HTERT RPE-1 (cell line): ENCODE measurements around the gene MRPL44.
"Not testable (repeated sequence)": the region's sequence is repeated elsewhere in the genome, so short reads cannot be mapped to it uniquely, and the experiment has no call there.

Experiments used
- in situ Hi-C: fragments of 300-500 bp; cut with MboI; formaldehyde crosslinking; loops from 4 replicates; pipeline ENCODE4 v1.14.3; 2020; ENCODE audit warnings: low sequenced_read_pairs

MRPL44 gene

GRCh38 chr2:223935459-223936125, 21.7 kb upstream of the MRPL44 start:
- in situ Hi-C loops = no loop called here

GRCh38 chr2:223936862-223937326, 20.4 kb upstream of the MRPL44 start:
- in situ Hi-C loops = no loop called here

- in situ Hi-C loops = no loop called here
These were observed 19.7 kb upstream of the MRPL44 start for GRCh38 chr2:223937535-223937934.

GRCh38 chr2:223939438-223939837, 17.8 kb upstream of the MRPL44 start:
- in situ Hi-C loops = not testable (repeated sequence)

- in situ Hi-C loops = no loop called here
These were observed 15.5 kb upstream of the MRPL44 start for GRCh38 chr2:223941579-223942277.

- in situ Hi-C loops = no loop called here
These were observed 14.1 kb upstream of the MRPL44 start for GRCh38 chr2:223943135-223943534.

- in situ Hi-C loops = no loop called here
These were observed 13.7 kb upstream of the MRPL44 start for GRCh38 chr2:223943561-223944008.

GRCh38 chr2:223944166-223944702, 13.0 kb upstream of the MRPL44 start:
- in situ Hi-C loops = no loop called here

- in situ Hi-C loops = no loop called here
These were observed 12.3 kb upstream of the MRPL44 start, which contains the start of gene WDFY1 for GRCh38 chr2:223944703-223945531. Gene WDFY1, minus strand, starts transcription at chr2:223945335. Its CDS starts 51 bp downstream, at chr2:223945284.

GRCh38 chr2:223945755-223946154, 11.5 kb upstream of the MRPL44 start:
- in situ Hi-C loops = no loop called here

GRCh38 chr2:223947711-223948205, 9.5 kb upstream of the MRPL44 start:
- in situ Hi-C loops = no loop called here

DNA sequence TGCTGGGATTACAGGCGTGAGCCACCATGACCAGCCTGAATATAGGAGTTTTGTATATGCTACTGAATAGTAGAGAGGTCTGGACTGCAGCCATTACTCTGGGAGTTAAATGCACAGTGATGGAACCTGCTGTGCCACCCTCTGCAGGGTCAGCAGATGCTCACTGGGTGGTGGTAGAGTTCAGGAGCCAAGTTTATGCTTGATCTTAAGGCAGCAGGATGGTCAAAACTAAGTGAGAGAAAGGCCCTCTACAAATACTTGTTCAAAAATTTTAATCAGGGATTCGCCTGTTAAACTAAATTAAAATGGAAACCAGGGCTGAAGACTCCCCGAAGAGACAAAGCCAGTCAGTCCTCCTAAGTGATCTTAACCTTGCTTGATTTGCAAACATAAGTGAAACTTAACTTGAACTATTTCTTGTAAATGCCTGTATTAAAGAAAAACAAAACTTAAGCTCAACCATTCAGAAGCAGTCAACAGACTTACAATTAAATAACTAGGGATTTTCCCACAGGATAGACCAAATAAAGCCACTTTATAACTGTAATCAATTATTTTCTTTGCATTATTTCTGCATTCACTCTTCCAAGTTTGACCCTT, 7.9 kb upstream of the MRPL44 start:
- in situ Hi-C loops = no loop called here

- in situ Hi-C loops = no loop called here
These were observed 6.6 kb upstream of the MRPL44 start for GRCh38 chr2:223950448-223951347.

GRCh38 chr2:223952280-223952968, 4.8 kb upstream of the MRPL44 start:
- in situ Hi-C loops = no loop called here

DNA sequence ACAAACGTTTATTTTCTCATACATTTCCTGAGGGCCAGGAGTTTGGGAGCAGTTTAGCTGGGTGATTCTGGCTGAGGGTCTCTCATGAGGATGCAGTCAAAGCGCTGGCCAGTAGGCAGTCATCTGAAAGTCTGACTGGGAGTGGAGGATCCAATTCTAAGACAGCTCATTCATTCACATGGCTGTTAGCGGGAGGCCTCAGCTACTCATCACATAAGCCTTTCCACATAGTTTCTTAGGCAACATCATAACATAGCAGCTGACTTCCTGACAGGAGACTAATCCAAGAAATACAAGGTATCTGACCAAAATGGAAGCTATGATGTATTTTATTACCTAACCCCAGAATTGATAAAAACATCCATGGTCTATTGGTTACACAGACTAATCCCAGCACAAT, 2.9 kb upstream of the MRPL44 start:
- in situ Hi-C loops = no loop called here

GRCh38 chr2:223956300-223956699, 963 bp upstream of the MRPL44 start:
- in situ Hi-C loops = no loop called here

GRCh38 chr2:223959688-223960087, 2.4 kb downstream of the MRPL44 start:
- in situ Hi-C loops = no loop called here

GRCh38 chr2:223967981-223968380, 10.7 kb downstream of the MRPL44 start:
- in situ Hi-C loops = no loop called here

GRCh38 chr2:223969315-223969714, 12.1 kb downstream of the MRPL44 start:
- in situ Hi-C loops = no loop called here
